Mammary epithelial cell (primary cell): Measurements from ENCODE around the gene UGT1A4.

ENCODE experiments used
- EZH2 ChIP-seq: IDR thresholded peaks from 2 replicates; pipeline ENCODE4 v1.6.1; 2012; ENCODE audit warnings: low read length, inconsistent platforms, borderline replicate concordance
- TF ChIP-seq, protein P1 (sequence below), 2 donors: IDR thresholded peaks in 1 of 2; conservative IDR thresholded peaks in 1 of 2; 2 replicates each; pipeline ENCODE4 v1.5.1; 2011 to 2012; ENCODE audit warnings: inconsistent platforms in 2 of 2, low read length in 2 of 2, mild to moderate bottlenecking in 2 of 2, control low read depth in 1 of 2, low read depth in 1 of 2; ENCODE audit not compliant: insufficient read depth in 1 of 2; ENCODE audit errors: extremely low read depth in 1 of 2

DNA sequence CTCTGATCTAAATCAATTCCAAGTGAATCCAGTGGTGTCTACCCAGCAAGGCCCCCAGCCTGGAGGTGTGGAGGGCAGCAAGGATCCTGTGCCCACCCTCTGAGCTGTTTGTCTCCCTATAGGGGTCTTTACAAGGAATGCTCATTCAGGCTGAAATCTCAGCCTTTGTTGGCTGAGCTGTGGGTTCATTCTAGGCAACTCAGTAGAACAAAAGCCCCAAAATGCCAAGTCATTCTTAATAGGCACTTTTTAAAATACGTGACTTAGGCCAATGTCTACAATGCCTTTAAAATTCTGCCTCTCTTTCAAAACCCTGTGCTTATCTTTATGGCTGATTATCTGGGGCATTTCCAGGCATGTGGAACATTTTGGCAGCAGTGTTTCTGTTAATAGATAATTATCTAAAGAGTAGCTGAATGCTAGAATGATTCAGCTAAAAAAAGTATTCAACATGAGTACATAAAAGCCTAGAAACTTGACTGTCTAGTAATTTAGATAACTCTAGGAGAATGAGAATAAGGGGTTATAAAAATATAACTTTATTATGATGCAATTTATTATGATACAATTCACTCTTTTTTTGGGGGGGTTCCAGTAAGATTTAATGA is 18.4 kb upstream of the UGT1A4 start:
- TF ChIP-seq, protein P1, sequence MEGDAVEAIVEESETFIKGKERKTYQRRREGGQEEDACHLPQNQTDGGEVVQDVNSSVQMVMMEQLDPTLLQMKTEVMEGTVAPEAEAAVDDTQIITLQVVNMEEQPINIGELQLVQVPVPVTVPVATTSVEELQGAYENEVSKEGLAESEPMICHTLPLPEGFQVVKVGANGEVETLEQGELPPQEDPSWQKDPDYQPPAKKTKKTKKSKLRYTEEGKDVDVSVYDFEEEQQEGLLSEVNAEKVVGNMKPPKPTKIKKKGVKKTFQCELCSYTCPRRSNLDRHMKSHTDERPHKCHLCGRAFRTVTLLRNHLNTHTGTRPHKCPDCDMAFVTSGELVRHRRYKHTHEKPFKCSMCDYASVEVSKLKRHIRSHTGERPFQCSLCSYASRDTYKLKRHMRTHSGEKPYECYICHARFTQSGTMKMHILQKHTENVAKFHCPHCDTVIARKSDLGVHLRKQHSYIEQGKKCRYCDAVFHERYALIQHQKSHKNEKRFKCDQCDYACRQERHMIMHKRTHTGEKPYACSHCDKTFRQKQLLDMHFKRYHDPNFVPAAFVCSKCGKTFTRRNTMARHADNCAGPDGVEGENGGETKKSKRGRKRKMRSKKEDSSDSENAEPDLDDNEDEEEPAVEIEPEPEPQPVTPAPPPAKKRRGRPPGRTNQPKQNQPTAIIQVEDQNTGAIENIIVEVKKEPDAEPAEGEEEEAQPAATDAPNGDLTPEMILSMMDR (conservative IDR thresholded peaks at IDR 0.05 in 1 of 2, IDR thresholded peaks at IDR 0.05 in 1 of 2; ENCODE audit: extremely low read depth in 1 of 2, insufficient read depth in 1 of 2, low read depth in 1 of 2, low read length in 2 of 2): no peak
- TF ChIP-seq EZH2: no peak
